CD4-positive, alpha-beta T cell treated with Interleukin-17A for 1 hour (primary cell): Measurements from ENCODE around the gene ATAD3B.
"Not testable (repeated sequence)": the region's sequence is repeated elsewhere in the genome, so short reads cannot be mapped to it uniquely, and the experiment has no call there.

Experiments
- DNase-seq: peaks from one replicate; pipeline ENCODE4 v3.0.0-alpha.2; 2020

The ATAD3B gene

DNA sequence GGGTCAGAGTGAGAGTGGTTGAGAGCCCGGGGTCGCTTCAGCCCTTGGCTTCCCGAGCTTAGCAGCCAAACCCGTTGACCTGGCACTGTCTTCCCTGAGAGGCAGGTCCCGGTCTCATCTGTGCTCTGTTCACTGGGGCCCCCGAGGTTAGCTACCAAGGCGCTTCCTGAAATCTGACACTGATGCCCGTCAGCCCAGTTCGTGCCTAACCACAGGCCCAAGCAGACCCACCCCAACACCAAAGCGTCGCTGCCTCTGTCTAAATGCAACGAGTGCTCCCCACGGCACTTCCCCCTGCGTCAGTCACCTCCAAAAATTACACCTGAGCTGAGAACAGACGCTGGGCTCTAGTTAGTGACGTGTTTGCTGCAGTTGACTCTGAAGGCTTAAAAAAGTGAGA is 42.8 kb downstream of the ATAD3B start:
- not testable (repeated sequence) for DNase-seq

GRCh38 chr1:1516923-1517322 is 45.4 kb downstream of the ATAD3B start:
- not testable (repeated sequence) for DNase-seq

DNA sequence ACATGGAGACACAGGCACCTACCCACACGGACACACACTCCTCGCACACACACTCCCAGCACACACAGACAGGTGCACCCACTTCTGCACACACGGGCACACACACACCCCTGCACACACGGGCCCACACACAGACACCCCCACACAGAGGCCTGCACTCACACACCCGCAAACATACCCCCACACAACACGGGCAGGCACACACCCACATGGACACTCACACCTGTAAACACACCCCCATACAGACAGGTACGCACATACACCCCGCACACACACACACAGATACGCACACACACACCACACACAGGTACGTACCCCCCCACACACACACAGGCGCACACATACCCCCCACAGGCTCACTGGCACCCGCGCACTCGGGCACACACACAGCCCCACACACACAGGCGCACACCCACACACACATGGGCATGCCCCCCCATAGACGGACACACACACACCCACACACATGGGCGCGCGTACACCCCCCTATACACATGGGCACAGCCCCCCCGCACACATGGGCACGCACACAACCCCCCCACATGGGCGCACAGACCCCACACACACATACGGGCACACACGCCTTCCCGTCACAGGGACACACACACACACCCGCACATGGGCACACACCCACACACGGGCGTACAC is 46.5 kb downstream of the ATAD3B start:
- no peak for DNase-seq

DNA sequence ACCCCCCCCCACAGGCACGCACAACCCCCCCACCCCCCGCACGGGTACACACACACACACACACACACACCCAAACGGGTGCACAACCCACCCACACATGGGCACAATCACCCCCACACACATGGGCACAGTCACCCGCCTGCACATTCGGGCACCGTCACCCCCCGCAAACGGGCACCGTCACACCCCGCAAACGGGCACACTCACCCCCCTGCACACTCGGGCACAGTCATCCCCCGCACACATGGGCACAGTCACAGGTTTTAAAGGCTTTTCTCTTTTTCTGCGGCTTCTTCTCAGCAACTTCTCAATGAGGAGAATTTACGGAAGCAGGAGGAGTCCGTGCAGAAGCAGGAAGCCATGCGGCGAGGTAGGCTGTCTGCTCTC is 47.0 kb downstream of the ATAD3B start:
- not testable (repeated sequence) for DNase-seq

- not testable (repeated sequence) for DNase-seq
Observed at GRCh38 chr1:1519805-1520505, 48.4 kb downstream of the ATAD3B start.

GRCh38 chr1:1521331-1521730 is 49.8 kb downstream of the ATAD3B start:
- no peak for DNase-seq

- DNase-seq = not testable (repeated sequence)
Observed at GRCh38 chr1:1522536-1522935, 51.0 kb downstream of the ATAD3B start.

DNA sequence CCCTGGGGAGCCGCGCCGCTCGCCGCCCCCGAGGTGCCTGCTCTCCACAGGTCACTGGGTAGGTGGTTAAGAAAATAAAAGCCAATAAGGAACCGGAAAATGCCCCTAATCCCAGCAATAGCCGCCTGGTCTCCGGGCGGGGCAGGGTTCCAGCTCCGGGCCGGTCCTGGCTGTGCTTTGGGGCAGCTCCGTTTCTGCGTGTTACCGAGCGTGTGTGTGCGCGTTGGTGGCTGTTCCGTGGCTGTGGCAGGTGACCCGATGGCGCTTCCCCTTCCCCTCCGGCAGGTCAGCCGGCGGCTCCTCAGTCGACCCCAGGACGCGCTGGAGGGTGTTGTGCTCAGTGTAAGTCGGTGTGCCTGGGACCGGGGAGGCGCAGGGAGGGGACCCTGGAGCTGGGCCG is 51.7 kb downstream of the ATAD3B start:
- not testable (repeated sequence) for DNase-seq

GRCh38 chr1:1523651-1524050 is 52.1 kb downstream of the ATAD3B start:
- not testable (repeated sequence) for DNase-seq

DNA sequence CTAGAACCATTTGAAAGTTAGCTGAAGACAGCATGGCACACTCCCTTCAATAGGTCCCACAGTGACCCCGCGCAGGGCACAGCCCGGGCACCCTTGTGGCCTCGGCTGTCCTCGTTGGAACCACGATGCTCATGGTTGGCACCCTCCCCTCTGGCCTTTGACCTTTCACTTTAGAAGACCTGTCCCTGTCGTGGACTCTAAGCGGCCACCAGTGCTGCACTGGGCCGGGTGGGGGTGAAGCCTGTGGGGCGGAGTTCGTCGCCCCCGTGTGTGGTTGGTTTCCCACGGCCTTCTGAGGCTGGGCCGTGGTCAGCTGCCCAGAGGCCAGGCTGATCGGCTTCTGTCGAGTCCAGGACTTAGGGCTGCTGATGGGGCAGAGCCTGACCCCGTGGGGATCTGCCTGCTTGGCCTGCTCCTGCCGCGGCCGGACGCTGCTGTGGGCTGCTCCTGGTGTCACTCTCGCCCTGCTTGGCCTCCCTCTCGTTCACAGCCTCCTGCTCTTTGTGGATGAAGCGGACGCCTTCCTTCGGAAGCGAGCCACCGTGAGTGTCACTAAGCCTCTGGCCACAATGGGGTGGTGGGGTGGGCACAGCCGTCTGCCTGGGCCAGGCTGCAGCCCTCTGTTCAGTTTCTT is 53.3 kb downstream of the ATAD3B start:
- not testable (repeated sequence) for DNase-seq

GRCh38 chr1:1526476-1526875 is 54.9 kb downstream of the ATAD3B start:
- DNase-seq = not testable (repeated sequence)

DNA sequence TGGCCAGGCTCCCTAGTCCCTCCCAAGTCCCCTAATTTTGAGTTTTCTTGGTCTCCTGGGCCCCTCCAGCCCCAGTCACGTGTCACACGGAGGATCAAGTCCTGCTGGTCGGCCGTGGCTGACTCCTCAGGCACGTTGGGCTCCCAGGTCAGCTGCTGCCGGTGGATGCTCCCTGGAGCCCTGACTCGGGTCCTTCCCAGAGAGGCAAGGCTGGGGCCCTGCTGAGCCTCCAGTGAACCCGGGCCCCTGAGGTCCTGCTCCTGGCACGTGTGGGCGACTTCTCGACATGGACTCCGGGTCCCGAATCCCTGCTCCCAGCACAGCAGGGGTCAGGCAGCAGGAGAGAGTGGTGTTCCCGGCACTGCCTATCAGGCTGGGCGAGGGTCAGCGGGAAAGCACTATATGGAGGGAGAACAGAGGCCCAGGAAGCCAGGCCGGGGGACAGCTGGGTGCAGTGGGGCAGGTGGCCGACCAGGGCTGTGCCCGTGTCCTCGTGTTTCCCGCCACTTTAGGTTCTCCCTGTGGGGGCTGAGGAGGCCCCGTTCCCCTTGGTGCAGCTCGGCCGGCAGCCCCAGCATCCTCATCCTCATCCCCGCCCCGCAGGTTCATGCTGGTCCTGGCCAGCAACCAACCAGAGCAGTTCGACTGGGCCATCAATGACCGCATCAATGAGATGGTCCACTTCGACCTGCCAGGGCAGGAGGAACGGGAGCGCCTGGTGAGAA is 55.7 kb downstream of the ATAD3B start:
- no peak for DNase-seq

GRCh38 chr1:1528301-1529267 is 57.0 kb downstream of the ATAD3B start:
- no peak for DNase-seq

DNA sequence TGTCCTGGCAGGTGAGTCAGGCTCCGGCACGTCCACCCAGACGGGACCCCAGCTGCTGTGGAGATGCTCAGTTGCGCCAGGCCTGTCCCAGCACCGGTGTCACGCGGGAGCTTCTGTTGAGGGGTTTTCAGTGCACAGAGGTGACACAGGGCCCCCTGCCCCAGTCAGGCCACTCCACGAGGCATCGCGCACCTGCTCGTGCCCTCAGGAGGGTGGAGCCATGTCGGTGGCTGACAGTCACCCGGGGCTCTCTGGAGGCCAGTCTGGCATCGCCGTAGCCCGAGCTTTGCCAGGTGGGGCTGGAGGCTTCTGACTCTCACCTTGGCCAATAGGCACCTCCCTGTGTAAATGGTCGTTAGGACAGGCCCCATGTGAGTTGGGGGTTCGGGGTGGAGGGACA is 57.8 kb downstream of the ATAD3B start:
- no peak for DNase-seq

DNA sequence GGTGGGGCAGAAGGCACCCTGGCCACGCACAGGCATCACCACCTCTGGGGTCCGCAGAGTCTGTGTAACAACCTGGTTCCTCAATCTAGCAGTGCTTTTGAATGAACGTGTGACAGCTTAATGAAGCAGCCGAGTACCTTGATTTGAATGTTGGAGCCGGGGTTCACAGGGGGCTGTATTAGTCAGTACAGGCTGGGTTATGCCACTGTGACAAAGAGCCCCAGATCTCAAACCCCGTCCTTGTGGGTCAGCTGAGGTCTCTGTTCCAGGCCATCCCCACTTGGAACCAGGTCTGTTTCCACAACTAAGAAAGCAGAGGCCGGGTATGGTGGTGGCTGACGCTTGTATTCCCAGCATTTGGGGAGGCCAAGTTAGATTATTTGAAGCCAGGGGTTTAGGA is 58.4 kb downstream of the ATAD3B start:
- no peak for DNase-seq

GRCh38 chr1:1531947-1532346 is 60.4 kb downstream of the ATAD3B start:
- DNase-seq = no peak

DNA sequence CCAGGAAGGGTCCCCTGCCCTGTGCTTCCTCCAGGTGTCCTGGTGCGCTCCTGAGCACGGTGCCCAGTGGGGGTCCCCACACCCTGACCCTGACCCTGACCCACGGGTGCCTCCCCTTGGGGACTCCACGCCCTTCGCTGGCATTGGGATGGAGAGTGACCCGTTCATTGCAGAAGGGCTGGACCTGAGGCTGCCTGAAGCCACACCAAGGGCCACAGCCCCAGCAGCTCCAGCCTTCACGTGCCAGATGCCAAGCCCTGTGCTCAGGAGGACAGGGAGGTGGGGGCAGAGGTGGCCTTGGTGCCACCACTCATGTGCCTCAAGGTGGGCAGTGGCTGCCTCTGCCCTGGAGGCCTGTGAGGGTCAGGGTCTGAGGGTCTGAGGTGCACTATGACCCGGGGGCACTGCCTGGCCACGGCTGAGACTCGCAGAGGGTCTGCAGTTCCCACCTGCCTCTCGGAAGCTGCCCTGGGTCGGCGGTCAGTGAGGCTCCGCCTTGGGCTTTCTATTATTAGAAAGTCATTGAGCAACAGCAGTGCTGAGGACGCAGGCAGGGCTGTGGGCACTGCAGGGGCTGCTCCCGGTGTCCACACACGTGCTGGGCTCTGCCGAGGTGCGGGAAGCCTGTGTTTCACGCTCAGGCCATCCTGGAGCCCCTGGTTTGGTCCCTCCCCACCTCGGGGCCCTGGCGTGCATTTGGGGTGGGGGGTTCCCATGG is 61.8 kb downstream of the ATAD3B start:
- DNase-seq = not testable (repeated sequence)

DNA sequence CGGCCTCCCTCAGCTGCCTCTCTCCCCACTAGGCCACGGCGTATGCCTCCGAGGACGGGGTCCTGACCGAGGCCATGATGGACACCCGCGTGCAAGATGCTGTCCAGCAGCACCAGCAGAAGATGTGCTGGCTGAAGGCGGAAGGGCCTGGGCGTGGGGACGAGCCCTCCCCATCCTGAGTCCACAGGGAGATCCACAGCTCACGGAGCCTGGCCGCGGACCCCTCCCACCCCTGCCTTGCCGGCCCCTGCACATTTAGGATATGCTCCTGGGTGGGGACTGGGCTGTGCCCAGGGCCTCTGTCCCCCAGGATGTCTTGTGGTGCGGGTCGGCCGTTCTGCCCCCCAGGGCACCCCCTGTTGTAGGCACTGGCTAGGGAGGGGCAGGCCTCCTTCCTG is 62.3 kb downstream of the ATAD3B start:
- not testable (repeated sequence) for DNase-seq

DNA sequence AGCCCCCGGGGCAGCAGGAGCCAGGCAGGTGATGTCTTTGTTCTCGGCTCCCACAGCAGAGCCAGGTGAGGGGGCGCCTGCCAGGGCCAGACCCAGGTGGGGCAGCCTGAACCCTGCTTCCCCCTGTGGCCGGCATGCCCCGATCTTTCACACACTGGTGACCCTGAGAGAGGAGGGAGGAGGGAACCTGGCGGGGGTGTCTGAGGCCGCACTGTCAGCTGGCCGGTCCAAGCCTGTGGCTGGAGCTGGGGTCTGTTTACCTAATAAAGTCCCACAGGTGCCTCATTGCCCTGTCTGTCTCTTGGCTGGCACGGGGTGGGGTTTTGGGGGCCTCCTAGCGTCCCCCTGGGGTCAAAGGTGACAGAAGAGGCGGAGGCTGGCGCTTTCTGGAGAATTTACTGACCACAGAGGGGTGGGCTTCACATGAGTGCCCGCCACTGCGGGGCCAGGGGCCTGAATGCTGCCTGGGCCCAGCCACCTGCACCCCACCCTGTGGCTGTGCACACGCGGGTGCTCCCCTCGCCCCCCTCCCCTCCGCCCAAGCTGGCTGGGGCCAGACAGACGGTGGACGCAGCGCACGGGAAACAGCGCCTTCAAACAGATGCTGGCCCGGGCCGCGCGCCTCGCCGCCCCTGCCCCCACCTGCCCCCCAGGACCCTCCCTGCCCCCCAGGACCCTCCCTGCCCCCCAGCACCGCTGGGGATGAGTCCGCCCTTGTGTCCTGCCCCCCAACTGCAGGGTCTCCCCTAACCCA is 63.0 kb downstream of the ATAD3B start:
- DNase-seq = no peak

- no peak for DNase-seq
Observed at GRCh38 chr1:1535201-1536018, 63.8 kb downstream of the ATAD3B start.
